Keratinocyte (primary cell): ENCODE data around the gene BCAM. TPM values are rescaled to one million over a fixed set of nuclear protein-coding genes. Genes with fewer than 3 reads are reported as not detected.

Experiments
- DNase-seq: peaks from one replicate; pipeline ENCODE4 v3.0.0-alpha.2; 2011; ENCODE audit warnings: low read depth, missing footprints, low spot score
- FAIRE-seq: peaks from 2 replicates; lab custom pipeline; 2011; peaks lifted over from hg19 to GRCh38; lab: Jason Lieb, UNC
- H2AFZ ChIP-seq: 2 replicates; pipeline ENCODE4 v1.6.0; 2012; ENCODE audit warnings: low read length, control low read depth, inconsistent platforms; ENCODE audit not compliant: control insufficient read depth
- H3K27ac ChIP-seq: 2 replicates; pipeline ENCODE4 v1.5.1; 2011; ENCODE audit warnings: low read length; ENCODE audit not compliant: control insufficient read depth, insufficient read depth
- H3K27me3 ChIP-seq: 3 replicates; pipeline ENCODE4 v1.6.0; 2011; ENCODE audit warnings: low read length; ENCODE audit not compliant: control insufficient read depth, insufficient read depth; ENCODE audit errors: extremely low read depth
- H3K36me3 ChIP-seq, 2 experiments: 2 replicates in 1 of 2; 3 replicates in 1 of 2; pipeline ENCODE4 v1.5.1; 2011; ENCODE audit warnings: low read length in 2 of 2, mild to moderate bottlenecking in 1 of 2; ENCODE audit not compliant: control insufficient read depth in 2 of 2, insufficient read depth in 2 of 2; ENCODE audit errors: extremely low read depth in 1 of 2
- H3K4me1 ChIP-seq: 3 replicates; pipeline ENCODE4 v1.5.1; 2011; ENCODE audit warnings: low read length; ENCODE audit not compliant: control insufficient read depth, insufficient read depth; ENCODE audit errors: extremely low read depth
- H3K4me2 ChIP-seq: 3 replicates; pipeline ENCODE4 v1.6.0; 2011; ENCODE audit warnings: low read depth, low read length; ENCODE audit not compliant: control insufficient read depth, insufficient read depth; ENCODE audit errors: extremely low read depth
- H3K4me3 ChIP-seq, 3 experiments: fragments of 200-600 bp in 1 of 3; sonication (generic) in 1 of 3; 2 replicates in 2 of 3; 3 replicates in 1 of 3; pipeline ENCODE4 v1.5.1; 2011 to 2016; ENCODE audit warnings: low read length in 3 of 3, mild to moderate bottlenecking in 3 of 3, control low read depth in 2 of 3, inconsistent platforms in 1 of 3, low read depth in 1 of 3, mixed read lengths in 1 of 3, mixed run types in 1 of 3, moderate library complexity in 1 of 3; ENCODE audit not compliant: control insufficient read depth in 2 of 3, insufficient read depth in 2 of 3; ENCODE audit errors: extremely low read depth in 1 of 3
- H3K79me2 ChIP-seq: 2 replicates; pipeline ENCODE4 v1.6.0; 2012; ENCODE audit warnings: low read length; ENCODE audit not compliant: control insufficient read depth, insufficient read depth
- H3K9ac ChIP-seq: 3 replicates; pipeline ENCODE4 v1.6.0; 2011; ENCODE audit warnings: low read length; ENCODE audit not compliant: control insufficient read depth, insufficient read depth; ENCODE audit errors: extremely low read depth
- H3K9me1 ChIP-seq: 3 replicates; pipeline ENCODE4 v1.6.0; 2011; ENCODE audit warnings: low read length; ENCODE audit not compliant: control insufficient read depth, insufficient read depth; ENCODE audit errors: extremely low read depth
- H3K9me3 ChIP-seq: 2 replicates; pipeline ENCODE4 v1.5.1; 2012; ENCODE audit warnings: low read depth, low read length; ENCODE audit not compliant: control insufficient read depth
- H4K20me1 ChIP-seq: 3 replicates; pipeline ENCODE4 v1.6.0; 2011; ENCODE audit warnings: low read length; ENCODE audit not compliant: control insufficient read depth, insufficient read depth; ENCODE audit errors: extremely low read depth
- CTCF ChIP-seq, 3 experiments: IDR thresholded peaks in 1 of 3; conservative IDR thresholded peaks in 1 of 3; optimal IDR thresholded peaks in 1 of 3; 2 replicates in 2 of 3; 3 replicates in 1 of 3; pipeline versions ENCODE3 to v1.5.1; 2011; ENCODE audit warnings: low read length in 3 of 3, mild to moderate bottlenecking in 3 of 3, moderate library complexity in 2 of 3, control low read depth in 1 of 3, inconsistent platforms in 1 of 3; ENCODE audit not compliant: insufficient read depth in 2 of 3; ENCODE audit errors: extremely low read depth in 1 of 3
- EZH2 ChIP-seq: IDR thresholded peaks from one replicate; pipeline ENCODE4 v1.6.1; 2012; ENCODE audit warnings: inconsistent platforms, mild to moderate bottlenecking, low read length, moderate library complexity
- dilution Hi-C: fragments of 300-500 bp; cut with MboI; formaldehyde crosslinking; loops from one replicate; pipeline ENCODE4 v1.7.0; 2020; ENCODE audit warnings: low sequenced_read_pairs; ENCODE audit not compliant: extremely low pct_ligation_motif_present
- polyA plus RNA-seq, 5 experiments: library from polyadenylated mRNA; depleted of rRNA in 3 of 5; stranded (reverse) in 3 of 5; stranded (forward) in 1 of 5; unstranded in 1 of 5; fragments of >200 nt; gene quantifications; 1 replicate in 1 of 5; 2 replicates in 3 of 5; 3 replicates in 1 of 5; pipeline versions ENCODE4 v1.2.1 to v1.2.3, GENCODE V29; 2011 to 2012; ENCODE audit warnings: missing spikeins in 2 of 5, low read depth in 1 of 5, low replicate concordance in 1 of 5

Gene BCAM
- polyA plus RNA-seq, 1 donor (not counting 4 experiments of a cell fraction or from before 2014, with no cell fraction given) = 13.6 TPM

- Histone ChIP-seq H3K4me2 (no peak overlapping the region), H3K36me3 (peaks cover 36 to 41% of the 10 kb centered on the region in 2 experiments), H3K4me3 (no peak overlapping the region), H3K9me1 (no peaks in the 10 kb centered on the region), H4K20me1 (peaks cover 6% of the 10 kb centered on the region), H3K27me3 (no peaks in the 10 kb centered on the region), H3K9ac (no peak overlapping the region), H3K79me2 (no peaks in the 10 kb centered on the region), H3K9me3 (no peaks in the 10 kb centered on the region), H3K27ac (no peak overlapping the region), H3K4me1 (no peaks in the 10 kb centered on the region), H2AFZ (no peak overlapping the region)
- TF ChIP-seq CTCF (optimal IDR thresholded peaks at IDR 0.05 in 1 of 3, IDR thresholded peaks at IDR 0.05 in 1 of 3, conservative IDR thresholded peaks at IDR 0.05 in 1 of 3; ENCODE audit: extremely low read depth in 1 of 3, insufficient read depth in 2 of 3, low read length in 3 of 3) (peak; percentile 92 to 99 (median 93)), EZH2 (no peak)
- dilution Hi-C loops = no loop called here
- DNase-seq (no peak), FAIRE-seq (no peak)
Measured at GRCh38 chr19:44800461-44800860, 8.4 kb upstream of the BCAM start.

- Histone ChIP-seq H3K9me3 (no peaks in the 10 kb centered on the region), H3K4me3 (no peak overlapping the region), H3K9me1 (no peaks in the 10 kb centered on the region), H3K36me3 (peaks cover 21 to 22% of the 10 kb centered on the region in 2 experiments), H3K9ac (no peak overlapping the region), H2AFZ (no peak overlapping the region), H3K27me3 (no peaks in the 10 kb centered on the region), H3K79me2 (no peaks in the 10 kb centered on the region), H3K4me1 (peaks cover 26% of the 10 kb centered on the region), H3K27ac (no peak overlapping the region), H4K20me1 (peaks cover 6% of the 10 kb centered on the region), H3K4me2 (no peak overlapping the region)
- dilution Hi-C loops = no loop called here
- DNase-seq (no peak), FAIRE-seq (no peak)
- TF ChIP-seq EZH2 (no peak), CTCF (optimal IDR thresholded peaks at IDR 0.05 in 1 of 3, IDR thresholded peaks at IDR 0.05 in 1 of 3, conservative IDR thresholded peaks at IDR 0.05 in 1 of 3; ENCODE audit: extremely low read depth in 1 of 3, insufficient read depth in 2 of 3, low read length in 3 of 3) (no peak)
Measured at GRCh38 chr19:44803442-44804428, 5.2 kb upstream of the BCAM start.
